ENCODE measurements around the gene RAMACL.

The RAMACL gene

GRCh38 chr6:166618251-166618650 lies 31.8 kb upstream of the RAMACL start:
- no peak for DNase-seq (ENCODE audit: low read depth, low spot score)
- Histone ChIP-seq H3K9me3 (ENCODE audit: control insufficient read depth, insufficient read depth, low read length) (no peaks in the 10 kb centered on the region), H3K4me3 (ENCODE audit: low read length) (no peak overlapping the region), H3K4me1 (ENCODE audit: control insufficient read depth, insufficient read depth, low read length) (peaks cover 8% of the 10 kb centered on the region), H3K27ac (ENCODE audit: low read length) (no peak overlapping the region), H3K36me3 (ENCODE audit: control insufficient read depth, insufficient read depth, low read length) (no peaks in the 10 kb centered on the region), H3K27me3 (ENCODE audit: control insufficient read depth, insufficient read depth, low read length) (no peaks in the 10 kb centered on the region)
- WGBS (ENCODE audit: insufficient coverage, insufficient read length) = no CpG with 5 or more reads among the region's 4 CpGs

GRCh38 chr6:166617359-166617758 lies 30.9 kb upstream of the RAMACL start:
- DNase-seq (ENCODE audit: low read depth, low spot score) = no peak
- WGBS (ENCODE audit: insufficient coverage, insufficient read length) = no CpG with 5 or more reads among the region's 7 CpGs
- Histone ChIP-seq H3K27ac (ENCODE audit: low read length) (no peak overlapping the region), H3K4me1 (ENCODE audit: control insufficient read depth, insufficient read depth, low read length) (peaks cover 8% of the 10 kb centered on the region), H3K27me3 (ENCODE audit: control insufficient read depth, insufficient read depth, low read length) (no peaks in the 10 kb centered on the region), H3K4me3 (ENCODE audit: low read length) (no peak overlapping the region), H3K9me3 (ENCODE audit: control insufficient read depth, insufficient read depth, low read length) (no peaks in the 10 kb centered on the region), H3K36me3 (ENCODE audit: control insufficient read depth, insufficient read depth, low read length) (no peaks in the 10 kb centered on the region)

GRCh38 chr6:166616261-166617238 lies 30.1 kb upstream of the RAMACL start:
- WGBS (ENCODE audit: insufficient coverage, insufficient read length) = no CpG with 5 or more reads among the region's 22 CpGs
- no peak for DNase-seq (ENCODE audit: low read depth, low spot score)
- Histone ChIP-seq H3K36me3 (ENCODE audit: control insufficient read depth, insufficient read depth, low read length) (no peaks in the 10 kb centered on the region), H3K4me1 (ENCODE audit: control insufficient read depth, insufficient read depth, low read length) (peaks cover 6% of the 10 kb centered on the region), H3K27ac (ENCODE audit: low read length) (no peak overlapping the region), H3K4me3 (ENCODE audit: low read length) (no peak overlapping the region), H3K9me3 (ENCODE audit: control insufficient read depth, insufficient read depth, low read length) (no peaks in the 10 kb centered on the region), H3K27me3 (ENCODE audit: control insufficient read depth, insufficient read depth, low read length) (no peaks in the 10 kb centered on the region)

GRCh38 chr6:166615059-166615770 lies 28.7 kb upstream of the RAMACL start:
- no peak for DNase-seq (ENCODE audit: low read depth, low spot score)
- H3K27ac ChIP-seq (ENCODE audit: low read length) = no peak overlapping the region
- no peaks in the 10 kb centered on the region for H3K27me3 ChIP-seq (ENCODE audit: control insufficient read depth, insufficient read depth, low read length)
- H3K9me3 ChIP-seq (ENCODE audit: control insufficient read depth, insufficient read depth, low read length) = no peaks in the 10 kb centered on the region
- H3K4me1 ChIP-seq (ENCODE audit: control insufficient read depth, insufficient read depth, low read length) = no peaks in the 10 kb centered on the region
- H3K36me3 ChIP-seq (ENCODE audit: control insufficient read depth, insufficient read depth, low read length) = no peaks in the 10 kb centered on the region
- no peak overlapping the region for H3K4me3 ChIP-seq (ENCODE audit: low read length)
- 100% methylated on average over 2 of the region's 21 CpGs for WGBS (ENCODE audit: insufficient coverage, insufficient read length)

GRCh38 chr6:166614589-166614988 lies 28.1 kb upstream of the RAMACL start:
- Histone ChIP-seq H3K4me3 (ENCODE audit: low read length) (no peak overlapping the region), H3K9me3 (ENCODE audit: control insufficient read depth, insufficient read depth, low read length) (no peaks in the 10 kb centered on the region), H3K27ac (ENCODE audit: low read length) (no peak overlapping the region), H3K36me3 (ENCODE audit: control insufficient read depth, insufficient read depth, low read length) (no peaks in the 10 kb centered on the region), H3K4me1 (ENCODE audit: control insufficient read depth, insufficient read depth, low read length) (no peaks in the 10 kb centered on the region), H3K27me3 (ENCODE audit: control insufficient read depth, insufficient read depth, low read length) (no peaks in the 10 kb centered on the region)
- no peak for DNase-seq (ENCODE audit: low read depth, low spot score)
- WGBS (ENCODE audit: insufficient coverage, insufficient read length) = no CpG with 5 or more reads among the region's 10 CpGs

- Histone ChIP-seq H3K36me3 (ENCODE audit: control insufficient read depth, insufficient read depth, low read length) (no peaks in the 10 kb centered on the region), H3K4me3 (ENCODE audit: low read length) (no peak overlapping the region), H3K4me1 (ENCODE audit: control insufficient read depth, insufficient read depth, low read length) (no peaks in the 10 kb centered on the region), H3K27me3 (ENCODE audit: control insufficient read depth, insufficient read depth, low read length) (no peaks in the 10 kb centered on the region), H3K9me3 (ENCODE audit: control insufficient read depth, insufficient read depth, low read length) (no peaks in the 10 kb centered on the region), H3K27ac (ENCODE audit: low read length) (no peak overlapping the region)
- no peak for DNase-seq (ENCODE audit: low read depth, low spot score)
- no CpG with 5 or more reads among the region's 12 CpGs for WGBS (ENCODE audit: insufficient coverage, insufficient read length)
Observed at GRCh38 chr6:166614171-166614583, 27.7 kb upstream of the RAMACL start.

GRCh38 chr6:166613027-166613426 lies 26.5 kb upstream of the RAMACL start:
- Histone ChIP-seq H3K27me3 (ENCODE audit: control insufficient read depth, insufficient read depth, low read length) (no peaks in the 10 kb centered on the region), H3K27ac (ENCODE audit: low read length) (no peak overlapping the region), H3K36me3 (ENCODE audit: control insufficient read depth, insufficient read depth, low read length) (no peaks in the 10 kb centered on the region), H3K9me3 (ENCODE audit: control insufficient read depth, insufficient read depth, low read length) (no peaks in the 10 kb centered on the region), H3K4me3 (ENCODE audit: low read length) (no peak overlapping the region), H3K4me1 (ENCODE audit: control insufficient read depth, insufficient read depth, low read length) (no peaks in the 10 kb centered on the region)
- no CpG with 5 or more reads among the region's 7 CpGs for WGBS (ENCODE audit: insufficient coverage, insufficient read length)
- no peak for DNase-seq (ENCODE audit: low read depth, low spot score)

GRCh38 chr6:166612471-166612881 lies 26.0 kb upstream of the RAMACL start:
- no peaks in the 10 kb centered on the region for H3K36me3 ChIP-seq (ENCODE audit: control insufficient read depth, insufficient read depth, low read length)
- H3K27me3 ChIP-seq (ENCODE audit: control insufficient read depth, insufficient read depth, low read length) = no peaks in the 10 kb centered on the region
- H3K9me3 ChIP-seq (ENCODE audit: control insufficient read depth, insufficient read depth, low read length) = no peaks in the 10 kb centered on the region
- no peaks in the 10 kb centered on the region for H3K4me1 ChIP-seq (ENCODE audit: control insufficient read depth, insufficient read depth, low read length)
- no peak for DNase-seq (ENCODE audit: low read depth, low spot score)
- H3K4me3 ChIP-seq (ENCODE audit: low read length) = no peak overlapping the region
- no peak overlapping the region for H3K27ac ChIP-seq (ENCODE audit: low read length)
- WGBS (ENCODE audit: insufficient coverage, insufficient read length) = no CpG with 5 or more reads among the region's 11 CpGs

GRCh38 chr6:166611631-166612030 lies 25.2 kb upstream of the RAMACL start:
- Histone ChIP-seq H3K4me1 (ENCODE audit: control insufficient read depth, insufficient read depth, low read length) (no peaks in the 10 kb centered on the region), H3K9me3 (ENCODE audit: control insufficient read depth, insufficient read depth, low read length) (no peaks in the 10 kb centered on the region), H3K4me3 (ENCODE audit: low read length) (no peak overlapping the region), H3K36me3 (ENCODE audit: control insufficient read depth, insufficient read depth, low read length) (no peaks in the 10 kb centered on the region), H3K27ac (ENCODE audit: low read length) (no peak overlapping the region), H3K27me3 (ENCODE audit: control insufficient read depth, insufficient read depth, low read length) (no peaks in the 10 kb centered on the region)
- WGBS (ENCODE audit: insufficient coverage, insufficient read length) = no CpG with 5 or more reads among the region's 4 CpGs
- no peak for DNase-seq (ENCODE audit: low read depth, low spot score)

GRCh38 chr6:166610069-166610468 lies 23.6 kb upstream of the RAMACL start:
- Histone ChIP-seq H3K4me1 (ENCODE audit: control insufficient read depth, insufficient read depth, low read length) (no peaks in the 10 kb centered on the region), H3K27me3 (ENCODE audit: control insufficient read depth, insufficient read depth, low read length) (no peaks in the 10 kb centered on the region), H3K9me3 (ENCODE audit: control insufficient read depth, insufficient read depth, low read length) (no peaks in the 10 kb centered on the region), H3K4me3 (ENCODE audit: low read length) (no peak overlapping the region), H3K36me3 (ENCODE audit: control insufficient read depth, insufficient read depth, low read length) (no peaks in the 10 kb centered on the region), H3K27ac (ENCODE audit: low read length) (no peak overlapping the region)
- no CpG with 5 or more reads among the region's 9 CpGs for WGBS (ENCODE audit: insufficient coverage, insufficient read length)
- no peak for DNase-seq (ENCODE audit: low read depth, low spot score)

Measured in iPS DF 6.9 (cell line).